PC-9 (cell line): ENCODE measurements around the gene MTX1. TPM values are rescaled to one million over a fixed set of nuclear protein-coding genes. Genes with fewer than 3 reads are reported as not detected.
A peak's percentile ranks its signal among the peaks of the same experiment; 100 is the strongest.

Experiments
- BruUV-seq: library from RNA; stranded (reverse); fragments of 400-500 nt; replicated peaks from 2 replicates; lab custom pipeline; 2021; lab: Mats Ljungman, UMichigan
- CTCF ChIA-PET: fragments of 300-600 bp; sonication (Branson Sonifier 250); formaldehyde crosslinking; loops from one replicate; lab custom pipeline; 2022; ENCODE audit warnings: antibody characterized with exemption; lab: Charles Lee
- POLR2A ChIA-PET: fragments of 300-600 bp; sonication (Branson Sonifier 250); formaldehyde crosslinking; loops from one replicate; lab custom pipeline; 2022; ENCODE audit warnings: antibody characterized with exemption; ENCODE audit not compliant: unreplicated experiment; lab: Charles Lee
- DNase-seq, 2 experiments: peaks; one replicate each; pipeline versions ENCODE4 v3.0.0 to v3.0.0-alpha.2; 2015 to 2022; ENCODE audit warnings: mixed read lengths in 1 of 2
- H2AFZ ChIP-seq: fragments of 200-600 bp; sonication (generic); 2 replicates; pipeline ENCODE4 v1.8.1; 2017; ENCODE audit warnings: antibody characterized with exemption
- H3F3A ChIP-seq: fragments of 200-600 bp; sonication (generic); 2 replicates; pipeline ENCODE4 v1.8.1; 2017; ENCODE audit warnings: antibody characterized with exemption, mild to moderate bottlenecking, low read depth; ENCODE audit not compliant: insufficient read depth
- H3K27ac ChIP-seq: fragments of 200-600 bp; sonication (generic); 2 replicates; pipeline ENCODE4 v1.6.1; 2016; ENCODE audit warnings: mixed run types
- H3K27me3 ChIP-seq: fragments of 200-600 bp; sonication (generic); 2 replicates; pipeline ENCODE4 v1.6.1; 2016; ENCODE audit warnings: low read depth, mixed run types; ENCODE audit not compliant: insufficient read depth
- H3K36me3 ChIP-seq: fragments of 200-600 bp; sonication (generic); 2 replicates; pipeline ENCODE4 v1.6.1; 2016; ENCODE audit warnings: low read depth, mixed run types
- H3K4me1 ChIP-seq: fragments of 200-600 bp; sonication (generic); replicated peaks from 2 replicates; pipeline ENCODE4 v1.6.1; 2016; ENCODE audit warnings: mixed run types; ENCODE audit not compliant: insufficient read depth
- H3K4me2 ChIP-seq: fragments of 200-600 bp; sonication (generic); 2 replicates; pipeline ENCODE4 v1.6.1; 2017; ENCODE audit warnings: mixed run types
- H3K4me3 ChIP-seq: fragments of 200-600 bp; sonication (generic); 2 replicates; pipeline ENCODE4 v1.6.1; 2016; ENCODE audit warnings: mixed run types
- H3K79me2 ChIP-seq: fragments of 200-600 bp; sonication (generic); 2 replicates; pipeline ENCODE4 v1.6.1; 2017; ENCODE audit warnings: low read depth, mixed run types
- H3K9me2 ChIP-seq: fragments of 200-600 bp; sonication (generic); 2 replicates; pipeline ENCODE4 v1.8.1; 2017; ENCODE audit warnings: mild to moderate bottlenecking; ENCODE audit not compliant: insufficient read depth
- H3K9me3 ChIP-seq: fragments of 200-600 bp; sonication (generic); 2 replicates; pipeline ENCODE4 v1.8.1; 2016; ENCODE audit warnings: low read depth; ENCODE audit not compliant: insufficient read depth
- H4K20me1 ChIP-seq: fragments of 200-600 bp; sonication (generic); 2 replicates; pipeline ENCODE4 v1.8.1; 2017; ENCODE audit not compliant: insufficient read depth
- CTCF ChIP-seq: fragments of 200-600 bp; sonication (generic); conservative IDR thresholded peaks from 2 replicates; pipeline ENCODE4 v1.6.1; 2017; ENCODE audit warnings: mixed run types, antibody characterized with exemption, mild to moderate bottlenecking, moderate library complexity
- EZH2 ChIP-seq: fragments of 200-600 bp; sonication (generic); IDR thresholded peaks from 2 replicates; pipeline ENCODE4 v1.8.0; 2017; ENCODE audit warnings: antibody characterized with exemption, low read depth
- intact Hi-C: fragments of 100-400 bp; cut with micrococcal nuclease; formaldehyde crosslinking; loops from one replicate; pipeline ENCODE4 v1.10.0; 2022; ENCODE audit not compliant: unreplicated experiment
- total RNA-seq: library from RNA; stranded (reverse); gene quantifications from 2 replicates; pipeline ENCODE4 v1.2.3, GENCODE V29; 2021

Gene MTX1
- total RNA-seq, 1 experiment from 2014 or later: 56.1 TPM

- DNase-seq: peak in 1 of 2 experiments; percentile 51
- Histone ChIP-seq H3K36me3 (no peaks in the 10 kb centered on the region; the same call in 1 of the 2 replicates), H3K79me2 (peaks cover 17% of the 10 kb centered on the region), H3K4me1 (peaks cover 32% of the 10 kb centered on the region), H3K4me2 (peak within 1 kb of the TSS; percentile 96), H4K20me1 (0 out of 2 replicates have a peak, but pooled peaks cover 5% of the 10 kb centered on the region), H3K4me3 (peak within 1 kb of the TSS; percentile 89), H3F3A (peaks cover 39% of the 10 kb centered on the region; the same call in 1 of the 2 replicates), H3K27ac (peak within 1 kb of the TSS; percentile 59), H2AFZ (peak within 1 kb of the TSS; percentile 94), H3K27me3 (no peaks in the 10 kb centered on the region), H3K9me3 (no peaks in the 10 kb centered on the region), H3K9me2 (no peaks in the 10 kb centered on the region)
- ChIA-PET CTCF (interaction anchor here (0.5 to 2.0 kb wide), 6 partner anchors 20 to 203 kb away, joined by 3 to 15 read pairs (median 4); partner anchors contain the start of gene SHC1), POLR2A (interaction anchor here (0.6 to 1.1 kb wide), 5 partner anchors 19 to 82 kb away, joined by 3 to 5 read pairs (median 3); no protein-coding TSS in a partner anchor)
- intact Hi-C loops: loop anchor here (1.0 to 2.0 kb wide), 3 partner anchors 35 to 149 kb away; partner anchors contain the start of gene MTX1
- TF ChIP-seq CTCF (peak; percentile 46; the same call in 1 of the 2 replicates), EZH2 (no peak)
- no TSS peak for BruUV-seq
These were observed 34.8 kb upstream of the MTX1 start, which contains the start of gene TRIM46 for GRCh38 chr1:155173478-155174323. Gene TRIM46, plus strand, starts transcription at chr1:155173849. Its CDS starts 118 bp downstream, at chr1:155173967.

GRCh38 chr1:155174324-155175280 is 33.9 kb upstream of the MTX1 start:
- H3K4me3 ChIP-seq: peak overlapping the region; percentile 89; the same call in 1 of the 2 replicates
- ChIA-PET POLR2A (interaction anchor here (0.6 to 1.1 kb wide), 3 partner anchors 19 to 50 kb away, joined by 3 to 26 read pairs (median 3); no protein-coding TSS in a partner anchor), CTCF (interaction anchor here (0.5 to 2.1 kb wide), 5 partner anchors 19 to 204 kb away, joined by 3 to 9 read pairs (median 4); partner anchors contain the start of gene SHC1)
- no TSS peak for BruUV-seq
- H3F3A ChIP-seq: peaks cover 34% of the 10 kb centered on the region; the same call in 1 of the 2 replicates
- no peaks in the 10 kb centered on the region for H3K9me3 ChIP-seq
- H3K79me2 ChIP-seq: peaks cover 17% of the 10 kb centered on the region
- H4K20me1 ChIP-seq: 0 out of 2 replicates have a peak, but pooled peaks cover 5% of the 10 kb centered on the region
- no peak overlapping the region for H3K27ac ChIP-seq
- intact Hi-C loops: no loop called here
- no peak overlapping the region for H2AFZ ChIP-seq
- TF ChIP-seq CTCF: no peak
- no peak for TF ChIP-seq EZH2
- no peak for DNase-seq
- H3K36me3 ChIP-seq: no peaks in the 10 kb centered on the region; the same call in 1 of the 2 replicates
- H3K27me3 ChIP-seq: no peaks in the 10 kb centered on the region
- H3K4me1 ChIP-seq: peaks cover 32% of the 10 kb centered on the region
- no peaks in the 10 kb centered on the region for H3K9me2 ChIP-seq
- peak overlapping the region; percentile 96 for H3K4me2 ChIP-seq
